MCF 10A (cell line): ENCODE data around the gene GPR89B. TPM values are rescaled to one million over a fixed set of nuclear protein-coding genes. Genes with fewer than 3 reads are reported as not detected.
"Not testable (repeated sequence)": the region's sequence is repeated elsewhere in the genome, so short reads cannot be mapped to it uniquely, and the experiment has no call there.

Experiments
- BruUV-seq: library from RNA; stranded (reverse); fragments of 400-500 nt; replicated peaks from 2 replicates; lab custom pipeline; 2021; lab: Mats Ljungman, UMichigan
- CTCF ChIA-PET: fragments of 300-600 bp; sonication (Branson Sonifier 250); formaldehyde crosslinking; extraction: SDS; loops from one replicate; lab custom pipeline; 2021; ENCODE audit warnings: antibody characterized with exemption, inconsistent platforms; lab: Yijun Ruan, JAX
- POLR2A ChIA-PET: fragments of 300-600, 350-650 bp; sonication (Branson Sonifier 250); formaldehyde crosslinking; extraction: SDS; loops from one replicate; lab custom pipeline; 2020; ENCODE audit warnings: antibody characterized with exemption, inconsistent platforms; lab: Yijun Ruan, JAX
- DNase-seq: peaks from one replicate; pipeline ENCODE4 v3.0.0-alpha.2; 2018; ENCODE audit not compliant: unreplicated experiment
- H3K27ac Mint-ChIP-seq: one replicate; pipeline ENCODE4 v1.8.0; 2022; ENCODE audit warnings: mild to moderate bottlenecking, low read depth, mixed read lengths; ENCODE audit not compliant: unreplicated experiment
- H3K27me3 Mint-ChIP-seq: one replicate; pipeline ENCODE4 v1.8.0; 2022; ENCODE audit warnings: mixed read lengths; ENCODE audit not compliant: insufficient read depth, unreplicated experiment
- H3K36me3 Mint-ChIP-seq: one replicate; pipeline ENCODE4 v1.8.0; 2022; ENCODE audit warnings: mild to moderate bottlenecking, moderate library complexity, mixed read lengths; ENCODE audit not compliant: insufficient read depth, unreplicated experiment
- H3K4me1 Mint-ChIP-seq: one replicate; pipeline ENCODE4 v1.8.0; 2022; ENCODE audit warnings: mixed read lengths; ENCODE audit not compliant: insufficient read depth, unreplicated experiment
- H3K4me3 Mint-ChIP-seq: one replicate; pipeline ENCODE4 v1.8.0; 2022; ENCODE audit warnings: mild to moderate bottlenecking, moderate library complexity, mixed read lengths; ENCODE audit not compliant: unreplicated experiment
- H3K9me3 Mint-ChIP-seq: one replicate; pipeline ENCODE4 v1.8.0; 2022; ENCODE audit warnings: mixed read lengths; ENCODE audit not compliant: unreplicated experiment
- intact Hi-C: fragments of 100-400 bp; cut with micrococcal nuclease; formaldehyde crosslinking; loops from 2 replicates; pipeline ENCODE4 v1.14.1; 2022
- total RNA-seq: library from RNA; stranded (reverse); gene quantifications from 2 replicates; pipeline ENCODE4 v1.2.3, GENCODE V29; 2022

GPR89B gene
- total RNA-seq, 1 experiment from 2014 or later, result 31.9 TPM

DNA sequence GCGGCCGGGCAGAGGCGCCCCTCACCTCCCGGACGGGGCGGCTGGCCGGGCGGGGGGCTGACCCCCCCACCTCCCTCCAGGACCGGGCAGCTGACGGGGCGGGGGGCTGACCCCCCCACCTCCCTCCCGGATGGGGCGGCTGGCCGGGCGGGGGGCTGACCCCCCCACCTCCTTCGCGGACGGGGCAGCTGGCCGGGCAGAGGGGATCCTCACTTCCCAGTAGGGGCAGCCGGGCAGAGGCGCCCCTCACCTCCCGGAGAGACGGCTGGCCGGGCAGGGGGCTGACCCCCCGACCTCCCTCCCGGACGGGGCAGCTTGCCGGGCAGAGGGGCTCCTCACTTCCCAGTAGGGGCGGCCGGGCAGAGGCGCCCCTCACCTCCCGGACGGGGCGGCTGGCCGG is 21.3 kb downstream of the GPR89B start:
- BruUV-seq, H3K4me1 Mint-ChIP-seq, H3K27ac Mint-ChIP-seq, H3K9me3 Mint-ChIP-seq, H3K4me3 Mint-ChIP-seq, intact Hi-C loops, CTCF ChIA-PET, DNase-seq, H3K27me3 Mint-ChIP-seq: not testable (repeated sequence)
- peaks cover 13% of the 10 kb centered on the region for H3K36me3 Mint-ChIP-seq
- POLR2A ChIA-PET, result interaction anchor here (0.7 kb wide), 1 partner anchor 61 kb away, joined by 4 read pairs; no protein-coding TSS in a partner anchor

DNA sequence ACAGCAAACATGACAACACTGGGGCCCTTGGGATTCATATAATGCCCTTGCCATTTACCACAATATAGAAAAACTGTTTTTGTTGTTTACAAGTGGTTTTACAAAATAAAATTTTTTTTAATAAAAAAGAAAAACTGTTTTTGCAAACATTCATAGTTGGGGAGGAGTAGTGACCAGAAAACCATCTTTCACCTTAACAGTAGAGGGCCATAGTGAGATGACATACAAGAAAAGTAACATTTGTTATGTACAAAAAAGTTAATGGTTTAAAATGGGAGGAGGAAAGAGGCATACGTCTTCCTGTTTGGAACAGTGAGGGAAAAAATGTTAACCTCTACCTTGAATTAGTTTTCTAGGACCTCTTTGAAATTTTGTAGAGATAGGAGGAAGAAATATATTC is 30.7 kb downstream of the GPR89B start:
- BruUV-seq, H3K9me3 Mint-ChIP-seq, H3K27me3 Mint-ChIP-seq, CTCF ChIA-PET, intact Hi-C loops, H3K4me1 Mint-ChIP-seq, H3K27ac Mint-ChIP-seq, POLR2A ChIA-PET, H3K4me3 Mint-ChIP-seq, DNase-seq: not testable (repeated sequence)
- peaks cover 11% of the 10 kb centered on the region for H3K36me3 Mint-ChIP-seq

- H3K4me3 Mint-ChIP-seq, H3K9me3 Mint-ChIP-seq, CTCF ChIA-PET, BruUV-seq, DNase-seq, H3K27me3 Mint-ChIP-seq, H3K27ac Mint-ChIP-seq, intact Hi-C loops, H3K4me1 Mint-ChIP-seq, POLR2A ChIA-PET: not testable (repeated sequence)
- H3K36me3 Mint-ChIP-seq, result peaks cover 11% of the 10 kb centered on the region
Measured at GRCh38 chr1:147959680-147960079, 31.5 kb downstream of the GPR89B start.

GRCh38 chr1:147964575-147964974 is 36.4 kb downstream of the GPR89B start:
- H3K27me3 Mint-ChIP-seq, H3K4me1 Mint-ChIP-seq, H3K27ac Mint-ChIP-seq, DNase-seq, CTCF ChIA-PET, POLR2A ChIA-PET, BruUV-seq, H3K4me3 Mint-ChIP-seq, H3K9me3 Mint-ChIP-seq, intact Hi-C loops, H3K36me3 Mint-ChIP-seq: not testable (repeated sequence)

GRCh38 chr1:147966657-147967056 is 38.4 kb downstream of the GPR89B start:
- BruUV-seq, H3K27me3 Mint-ChIP-seq, H3K4me3 Mint-ChIP-seq, POLR2A ChIA-PET, H3K27ac Mint-ChIP-seq, DNase-seq, CTCF ChIA-PET, intact Hi-C loops, H3K9me3 Mint-ChIP-seq, H3K4me1 Mint-ChIP-seq, H3K36me3 Mint-ChIP-seq: not testable (repeated sequence)

- CTCF ChIA-PET, H3K27me3 Mint-ChIP-seq, H3K9me3 Mint-ChIP-seq, H3K4me1 Mint-ChIP-seq, intact Hi-C loops, DNase-seq, H3K4me3 Mint-ChIP-seq, POLR2A ChIA-PET, BruUV-seq, H3K36me3 Mint-ChIP-seq, H3K27ac Mint-ChIP-seq: not testable (repeated sequence)
Measured at GRCh38 chr1:147978896-147979651, 50.9 kb downstream of the GPR89B start.

DNA sequence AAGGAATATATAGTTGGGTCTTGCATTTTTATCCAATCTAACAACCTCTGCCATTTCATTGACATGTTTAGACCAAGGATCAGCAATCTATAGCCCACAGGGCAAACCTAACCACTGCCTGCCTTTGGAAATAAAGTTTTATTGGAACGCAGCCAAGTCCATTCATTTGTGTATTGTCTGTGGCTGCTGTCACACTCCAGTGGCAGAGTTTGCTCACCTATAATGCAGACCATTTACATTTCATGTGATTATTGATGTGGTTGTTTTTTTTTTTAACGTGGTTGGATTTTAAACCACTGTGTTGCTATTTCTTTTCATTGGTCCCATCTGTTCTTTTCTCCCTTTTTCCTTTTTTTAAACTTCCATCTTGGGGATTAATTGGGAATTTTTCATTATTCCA is 57.2 kb downstream of the GPR89B start:
- H3K4me1 Mint-ChIP-seq, DNase-seq, BruUV-seq, H3K4me3 Mint-ChIP-seq, CTCF ChIA-PET, H3K9me3 Mint-ChIP-seq, POLR2A ChIA-PET, H3K27me3 Mint-ChIP-seq, H3K27ac Mint-ChIP-seq, intact Hi-C loops, H3K36me3 Mint-ChIP-seq: not testable (repeated sequence)

DNA sequence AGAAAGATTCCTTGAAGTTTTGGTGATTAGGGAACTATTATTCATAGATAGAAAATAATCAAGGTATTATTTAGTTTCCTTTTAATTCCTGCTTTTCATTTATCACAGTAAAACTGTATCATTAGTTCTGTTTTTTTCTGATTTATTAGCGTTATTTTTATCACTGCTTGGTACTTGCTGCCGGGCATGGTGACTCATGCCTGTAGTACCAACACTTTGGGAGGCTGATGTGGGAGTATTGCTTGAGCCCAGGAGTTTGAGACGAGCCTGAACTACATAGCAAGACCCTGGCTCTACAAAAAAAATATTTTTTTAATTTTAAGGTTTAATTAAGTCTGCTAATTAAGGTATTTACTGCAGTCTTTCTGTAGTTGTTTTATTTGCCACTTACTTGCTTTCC is 59.7 kb downstream of the GPR89B start:
- H3K36me3 Mint-ChIP-seq, H3K27ac Mint-ChIP-seq, intact Hi-C loops, POLR2A ChIA-PET, CTCF ChIA-PET, H3K9me3 Mint-ChIP-seq, BruUV-seq, H3K4me3 Mint-ChIP-seq, H3K4me1 Mint-ChIP-seq, H3K27me3 Mint-ChIP-seq: not testable (repeated sequence)
- DNase-seq, result peak; percentile 30

GRCh38 chr1:147992916-147993315 is 64.7 kb downstream of the GPR89B start:
- intact Hi-C loops, H3K9me3 Mint-ChIP-seq: not testable (repeated sequence)

More at GRCh38 chr1:147992916-147993315, 64.7 kb downstream of the GPR89B start:
- H3K4me3 Mint-ChIP-seq, POLR2A ChIA-PET, H3K27ac Mint-ChIP-seq, DNase-seq, H3K4me1 Mint-ChIP-seq, CTCF ChIA-PET, H3K27me3 Mint-ChIP-seq: not testable (repeated sequence)
- H3K36me3 Mint-ChIP-seq, result peaks cover 13% of the 10 kb centered on the region
- BruUV-seq, result TSS peak; percentile 43
